HG03135 (cell line): ENCODE data around the gene GBX2.

Experiments used
- ATAC-seq: cut with Tn5 transposase; IDR thresholded peaks from one replicate; pipeline ENCODE4 v1.9.1; 2021; ENCODE audit warnings: mild to moderate bottlenecking, moderate library complexity; ENCODE audit not compliant: unreplicated experiment

Gene GBX2

DNA sequence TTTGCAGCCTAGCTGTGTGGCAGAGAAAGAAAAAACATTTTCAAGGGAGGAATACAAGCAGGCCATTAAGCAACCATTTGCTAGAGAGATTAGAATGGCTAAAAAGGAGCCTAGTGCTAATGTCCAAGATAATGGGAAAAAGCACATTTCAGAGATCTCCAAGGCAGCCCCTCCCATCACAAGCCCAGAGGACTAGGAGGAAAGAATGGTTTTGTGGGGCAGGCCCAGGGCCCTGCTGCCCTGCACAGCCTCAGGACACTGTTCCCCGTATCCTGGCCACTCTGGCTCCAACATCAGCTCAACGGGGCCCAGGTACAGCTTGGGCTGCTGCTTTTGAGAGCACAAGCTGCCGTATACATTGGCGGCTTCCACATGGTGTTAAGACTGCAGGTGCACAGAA lies 16.5 kb upstream of the GBX2 start:
- ATAC-seq = no peak

DNA sequence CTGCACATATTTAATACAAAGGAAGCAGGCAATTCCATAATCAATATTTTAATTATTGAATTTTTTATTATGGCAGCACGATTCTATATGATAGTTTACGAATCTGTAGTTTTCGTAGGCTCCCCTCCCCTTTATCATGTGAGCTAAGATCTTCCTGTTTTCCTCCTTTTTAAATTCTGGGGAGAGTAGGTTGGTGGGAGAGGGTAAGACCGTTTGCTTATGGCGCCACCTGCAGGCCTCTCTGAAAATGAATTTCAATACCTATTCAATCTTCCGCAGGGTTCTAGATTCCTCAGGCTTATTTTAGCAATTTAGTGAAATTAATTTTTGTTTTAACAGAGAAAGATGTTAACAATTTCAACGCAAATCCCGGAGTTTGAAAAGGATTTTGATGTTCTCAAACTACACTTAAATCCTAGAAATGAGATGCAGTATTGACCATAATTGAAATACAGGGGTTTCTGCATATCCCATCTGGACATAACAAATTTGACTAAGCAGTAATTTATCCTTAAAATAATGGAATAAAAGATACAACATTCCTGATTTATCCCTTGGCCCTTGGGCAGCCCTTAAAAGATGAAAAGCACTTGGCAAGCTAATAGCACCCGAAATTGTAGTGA lies 12.8 kb upstream of the GBX2 start:
- ATAC-seq = no peak

DNA sequence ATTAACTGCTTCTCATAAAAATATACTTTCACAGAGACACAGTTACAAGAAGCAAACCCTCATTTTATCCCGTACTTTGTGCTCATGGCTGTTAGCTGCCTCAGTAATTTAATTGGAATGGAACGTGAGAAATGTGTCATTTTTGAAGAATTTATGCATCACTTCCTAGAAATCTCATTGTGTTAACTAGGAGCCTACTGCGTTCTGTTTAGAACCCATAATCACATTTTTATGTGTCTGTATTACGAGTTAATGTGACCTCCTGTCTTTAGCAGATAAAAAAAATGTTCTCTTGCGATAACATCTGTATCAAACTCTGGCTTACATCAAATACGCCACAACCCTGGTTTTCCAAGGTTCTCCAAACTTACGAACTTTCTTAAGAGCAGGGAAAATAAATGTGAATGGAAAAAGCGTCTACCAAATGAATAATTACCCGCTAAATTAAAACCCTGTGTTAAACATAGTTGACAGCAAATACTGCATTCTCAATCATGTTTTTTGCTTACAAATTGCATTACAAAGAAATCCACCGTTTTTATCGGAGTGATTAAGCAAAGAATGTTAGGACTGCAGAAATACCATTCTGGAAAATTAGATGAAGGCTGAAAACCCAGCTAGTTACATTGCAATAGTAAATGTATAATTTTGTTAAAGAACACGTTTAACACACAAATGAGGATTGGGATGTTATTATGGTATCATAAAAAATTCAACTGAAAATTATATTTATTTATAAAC lies 12.1 kb upstream of the GBX2 start:
- ATAC-seq = no peak

DNA sequence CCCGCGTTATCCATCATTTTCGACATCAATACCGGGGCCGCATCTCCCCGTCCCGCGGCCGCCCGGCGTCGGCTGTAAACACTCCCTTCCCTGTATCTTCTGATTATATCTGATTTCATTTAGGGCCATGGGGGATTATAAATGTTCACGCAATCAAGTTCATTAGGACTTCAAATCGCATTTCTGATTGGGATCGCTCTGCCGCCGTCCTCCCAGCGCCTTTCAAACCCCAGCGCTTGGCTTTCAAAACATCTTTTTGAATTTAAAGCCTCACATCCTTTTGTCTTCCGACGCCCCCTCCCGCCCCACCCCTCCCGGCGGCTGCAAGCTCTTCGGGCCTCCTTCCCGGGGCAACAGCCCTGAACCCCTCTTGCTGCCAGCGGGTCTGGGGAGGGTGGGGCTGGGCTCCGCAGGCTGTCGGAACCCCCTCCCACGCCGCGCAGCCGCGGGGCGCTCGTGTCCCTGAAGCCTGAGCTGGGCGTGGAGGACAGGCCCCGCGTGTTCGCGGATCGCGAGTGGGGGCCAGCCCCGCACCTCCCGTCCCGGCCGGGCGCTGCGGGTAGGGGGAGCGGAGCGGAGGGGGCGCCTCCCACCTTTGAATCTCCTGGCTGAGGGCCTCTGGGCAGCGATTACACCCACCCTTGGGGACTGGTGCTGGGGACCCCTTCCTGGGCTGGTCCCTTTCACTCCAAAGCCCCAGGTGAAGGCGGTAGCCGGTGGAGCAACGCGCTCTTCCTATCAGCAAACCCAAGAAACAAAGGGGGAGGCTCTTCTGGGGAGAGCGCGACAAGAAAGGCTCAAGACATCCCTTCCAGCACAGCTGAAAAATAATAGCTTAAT lies 11.3 kb upstream of the GBX2 start:
- ATAC-seq = no peak

DNA sequence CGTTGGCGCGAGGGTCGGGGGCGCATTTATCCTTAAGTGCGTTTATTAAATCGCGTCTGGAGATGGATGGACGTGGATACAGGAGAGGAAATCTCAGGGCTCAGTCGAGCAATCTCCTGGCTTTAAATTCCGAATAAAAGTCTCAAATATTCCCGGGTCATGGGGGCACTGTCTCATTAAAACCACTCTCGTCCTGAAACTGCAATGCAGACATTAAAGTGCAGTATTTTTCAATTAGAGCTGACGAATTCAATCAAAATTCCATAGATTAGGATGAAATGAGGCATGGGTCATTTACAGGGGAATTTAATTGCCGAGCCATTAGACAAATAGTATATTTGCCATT lies 10.7 kb upstream of the GBX2 start:
- ATAC-seq = no peak

DNA sequence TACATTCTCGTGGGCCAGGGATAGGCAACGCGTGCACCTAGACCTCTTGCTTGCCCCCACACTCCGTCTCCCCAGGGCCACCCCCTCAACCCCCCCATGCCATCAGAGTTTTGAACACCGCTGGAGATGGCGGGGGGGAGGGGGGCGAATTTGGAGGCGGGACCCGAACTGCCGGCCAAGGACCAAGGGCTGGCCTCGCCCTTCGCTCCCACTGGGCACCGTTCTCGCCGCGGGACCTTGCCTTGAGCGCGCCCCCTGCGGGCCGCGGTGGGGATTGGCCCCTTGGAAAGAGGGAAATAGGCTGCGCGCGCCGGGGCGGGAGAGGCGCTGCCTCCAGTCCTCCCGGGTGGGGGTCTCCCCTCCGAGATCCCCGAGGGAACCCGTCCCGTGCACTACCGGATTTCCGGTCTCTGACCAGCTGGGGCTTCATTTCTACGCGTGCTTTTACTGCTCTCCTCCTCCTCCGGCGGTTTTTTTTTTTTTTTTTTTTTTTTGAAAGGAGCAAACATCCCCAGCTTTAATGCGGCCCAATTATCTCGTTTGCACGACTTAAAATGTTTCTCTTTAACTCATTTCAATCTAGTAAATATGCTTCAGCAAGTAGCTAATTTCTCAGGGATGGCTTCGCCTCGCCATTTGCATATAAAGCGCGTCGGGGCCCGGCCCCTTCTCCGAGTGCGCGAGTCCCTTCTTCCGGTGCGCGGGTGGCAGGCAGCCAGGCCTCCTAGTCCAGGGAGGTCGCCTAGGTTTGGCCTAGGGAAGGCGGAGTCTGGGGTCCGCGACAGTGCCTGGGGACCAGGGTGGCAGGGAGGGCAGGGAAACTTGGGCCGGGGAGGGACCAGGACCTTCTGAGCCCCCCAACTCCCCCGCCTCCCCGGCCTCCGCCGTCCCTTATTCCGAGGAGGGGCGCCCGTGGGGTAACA lies 10.0 kb upstream of the GBX2 start:
- ATAC-seq = no peak

DNA sequence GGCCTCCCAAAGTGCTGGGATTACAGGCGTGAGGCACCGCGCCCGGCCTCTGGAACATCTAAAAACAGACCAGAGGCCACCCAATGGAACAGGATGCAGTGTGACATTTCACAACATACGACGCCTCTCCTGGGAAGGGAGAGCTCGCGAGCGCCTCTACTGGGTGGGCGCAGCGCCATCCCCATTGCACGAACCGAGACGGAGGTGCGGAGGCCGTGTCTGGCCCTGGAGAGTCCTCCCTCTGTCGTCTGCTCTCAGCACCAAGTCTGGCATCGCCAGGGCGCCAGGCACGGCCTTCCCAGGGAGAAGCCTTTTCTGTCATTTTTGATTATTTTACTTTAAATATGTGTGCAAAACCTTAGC lies 9.4 kb upstream of the GBX2 start:
- ATAC-seq = no peak

DNA sequence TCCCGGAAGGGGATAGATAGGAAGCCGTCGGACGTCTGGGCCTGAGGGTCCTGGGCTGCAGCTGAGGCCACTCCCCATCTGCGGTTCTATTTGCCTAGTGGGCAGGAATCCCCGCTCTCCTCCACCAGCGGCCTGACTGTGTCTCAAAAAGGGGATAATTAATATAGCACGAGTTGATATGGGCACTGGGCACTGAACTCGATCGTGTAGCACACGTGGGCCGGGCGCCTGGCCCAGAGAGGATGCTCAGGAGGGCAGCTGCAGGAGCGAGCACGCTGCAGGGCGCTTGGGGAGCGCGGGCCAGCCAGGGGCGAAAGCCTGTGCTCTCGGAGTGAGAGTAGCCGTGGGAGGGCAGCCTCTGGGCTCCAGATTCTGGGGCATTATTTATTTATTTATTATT lies 8.8 kb upstream of the GBX2 start:
- ATAC-seq = no peak

DNA sequence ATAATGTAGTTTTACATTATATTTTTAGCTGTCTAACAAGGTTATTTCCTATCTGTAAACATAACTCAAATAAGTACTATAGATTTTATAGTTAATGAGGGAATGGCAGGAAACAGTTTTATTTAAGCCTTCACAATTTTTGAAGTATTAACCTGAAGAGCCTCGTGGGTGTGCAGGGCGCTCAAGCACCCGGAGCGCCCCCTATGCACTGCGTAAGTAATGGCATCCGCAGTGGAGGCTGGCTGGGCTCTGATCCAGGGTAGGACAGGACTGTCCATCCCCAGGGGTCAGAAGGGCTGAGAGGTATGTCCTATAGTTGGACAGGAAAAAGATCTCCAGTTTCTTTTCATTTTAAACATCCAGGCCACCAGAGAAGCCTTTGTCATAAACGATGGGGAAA lies 8.2 kb upstream of the GBX2 start:
- ATAC-seq = no peak

DNA sequence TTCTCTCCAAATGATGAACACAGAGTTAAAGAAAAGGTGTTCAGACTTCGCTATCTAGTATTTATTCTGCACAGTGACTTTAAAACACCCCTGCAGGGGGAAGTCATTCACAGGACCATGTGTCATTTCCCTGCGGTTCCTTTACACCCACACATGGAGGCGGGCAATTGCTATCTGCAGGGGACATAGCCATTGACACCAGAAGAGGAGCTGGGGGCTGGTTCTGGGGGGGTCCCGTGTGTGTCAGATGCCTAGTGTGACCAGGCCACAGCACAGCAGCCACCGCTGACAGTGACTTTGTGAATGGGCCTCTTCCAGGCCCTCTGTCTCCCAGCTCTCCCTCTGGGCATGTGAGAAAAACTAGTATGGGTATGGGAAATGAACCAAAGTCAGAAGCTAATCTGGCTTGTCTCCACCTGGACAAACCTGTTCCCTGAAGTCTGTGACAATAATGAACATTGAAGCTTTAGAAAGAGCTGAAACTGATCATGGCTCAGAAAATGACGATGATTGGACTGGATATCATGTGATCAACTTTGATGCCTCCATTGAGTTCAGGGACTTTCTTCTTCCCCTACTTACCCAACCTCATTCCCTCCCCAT lies 7.5 kb upstream of the GBX2 start:
- no peak for ATAC-seq

DNA sequence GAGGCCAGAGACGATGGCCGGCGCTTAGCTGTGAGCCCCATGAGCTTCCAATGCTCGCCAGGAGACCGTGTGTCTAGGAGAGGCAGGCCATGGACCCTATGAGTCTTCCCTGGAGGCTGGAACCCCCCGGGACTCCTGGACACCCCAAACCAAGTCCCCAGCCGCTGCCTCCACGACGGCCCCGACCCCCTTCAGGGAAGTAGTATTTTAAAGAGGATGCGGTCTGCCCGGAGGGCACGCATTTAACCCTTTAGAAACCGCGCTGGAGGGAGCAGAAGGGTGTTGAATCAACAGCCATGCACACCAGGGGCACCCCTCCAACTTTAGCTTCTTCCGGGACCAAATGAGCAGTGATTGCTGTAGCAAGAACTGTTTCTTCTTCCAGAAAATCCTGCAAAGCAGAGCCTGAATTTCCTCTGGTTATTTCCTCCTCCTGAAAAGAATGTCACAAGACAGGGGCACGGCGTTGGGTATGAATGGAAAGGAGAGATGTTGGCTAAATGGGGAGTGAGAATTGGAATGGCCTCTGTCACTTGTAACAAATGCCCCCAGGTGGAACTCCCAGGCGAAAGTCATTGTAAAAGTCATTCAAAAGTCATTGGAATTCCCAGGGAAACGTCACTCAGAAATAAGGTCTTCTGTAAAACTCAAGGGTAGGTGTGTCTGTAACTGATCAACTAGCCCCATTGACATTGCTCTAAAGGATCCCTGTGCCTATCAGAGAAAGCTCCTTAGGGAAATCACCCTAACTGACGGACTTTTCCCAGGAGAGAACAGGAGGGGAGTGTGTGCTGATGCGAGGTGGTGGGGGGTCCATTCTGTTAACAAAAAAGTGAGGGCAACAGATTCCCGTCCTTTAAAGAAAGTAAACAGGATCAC lies 5.8 kb upstream of the GBX2 start:
- ATAC-seq = no peak

DNA sequence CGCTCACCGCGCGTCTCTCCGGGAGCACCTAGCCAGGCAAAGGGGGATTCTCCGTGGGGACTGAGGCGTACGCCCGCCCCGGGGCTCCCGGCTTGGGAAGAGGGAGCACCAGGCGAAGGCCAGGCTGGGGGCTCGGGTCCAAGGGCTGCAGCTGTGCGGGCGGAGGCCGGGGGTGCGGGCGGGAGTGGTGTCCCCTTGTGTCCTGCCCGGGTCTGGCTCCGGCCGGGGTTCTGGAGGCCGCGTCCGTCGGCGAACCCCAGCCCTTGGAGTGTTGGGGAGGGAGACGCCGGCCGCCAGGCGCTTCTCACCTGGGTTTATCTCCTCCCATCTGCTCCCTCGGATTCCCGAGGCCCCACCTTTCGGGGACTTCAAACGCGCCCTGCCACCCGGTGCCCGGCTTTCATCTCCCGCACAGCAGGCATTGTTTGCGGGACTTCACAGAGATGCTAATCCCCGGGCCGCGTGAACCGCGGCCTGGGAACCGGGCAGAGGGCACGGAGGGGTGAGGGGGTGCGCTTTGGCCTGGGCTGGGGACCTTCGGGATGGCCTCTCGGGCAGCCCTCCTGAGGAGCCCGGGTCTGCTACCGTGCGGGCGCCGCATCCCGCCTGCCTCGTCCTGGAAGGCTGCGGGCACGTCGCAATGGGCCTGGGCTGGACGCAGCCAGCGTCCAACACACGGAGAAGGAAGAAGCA lies 5.0 kb upstream of the GBX2 start:
- ATAC-seq = no peak

DNA sequence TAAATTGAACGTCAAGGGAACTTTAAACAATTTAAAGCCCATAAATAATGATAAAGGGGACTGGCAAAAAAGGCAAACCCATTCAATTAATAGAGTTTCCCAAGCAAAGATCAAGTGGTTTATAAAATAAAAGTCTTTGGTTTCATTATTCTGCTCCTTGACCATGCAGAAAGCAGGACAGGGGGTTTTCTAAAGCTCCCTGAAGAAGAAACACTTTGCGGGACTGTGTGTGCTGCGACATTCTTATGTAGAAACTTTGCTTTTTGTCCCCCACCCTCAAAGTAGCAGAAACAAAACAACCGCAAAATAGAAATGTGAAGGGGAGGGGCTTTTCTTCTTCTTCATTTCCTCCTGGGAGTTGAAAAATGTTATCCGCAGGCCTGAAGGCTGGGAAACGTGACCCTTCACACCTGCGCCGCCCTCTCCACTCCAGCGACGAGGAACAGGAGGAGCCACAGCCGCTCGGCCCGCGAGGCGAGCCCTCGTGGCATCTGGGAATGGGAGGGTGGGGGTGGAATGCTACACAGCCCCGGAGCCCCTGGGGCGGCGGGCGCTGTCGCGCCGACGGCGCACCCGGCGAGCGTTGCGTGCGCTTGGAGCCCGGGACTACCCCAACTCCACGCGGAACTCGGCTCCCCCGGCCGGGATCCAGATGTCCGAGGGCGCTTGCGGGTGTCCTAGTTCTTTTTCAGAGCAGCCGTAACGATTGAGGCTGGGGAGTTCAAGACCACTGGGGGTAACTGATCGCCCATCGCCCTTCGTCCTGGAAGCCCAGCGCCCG lies 4.3 kb upstream of the GBX2 start:
- ATAC-seq = no peak

DNA sequence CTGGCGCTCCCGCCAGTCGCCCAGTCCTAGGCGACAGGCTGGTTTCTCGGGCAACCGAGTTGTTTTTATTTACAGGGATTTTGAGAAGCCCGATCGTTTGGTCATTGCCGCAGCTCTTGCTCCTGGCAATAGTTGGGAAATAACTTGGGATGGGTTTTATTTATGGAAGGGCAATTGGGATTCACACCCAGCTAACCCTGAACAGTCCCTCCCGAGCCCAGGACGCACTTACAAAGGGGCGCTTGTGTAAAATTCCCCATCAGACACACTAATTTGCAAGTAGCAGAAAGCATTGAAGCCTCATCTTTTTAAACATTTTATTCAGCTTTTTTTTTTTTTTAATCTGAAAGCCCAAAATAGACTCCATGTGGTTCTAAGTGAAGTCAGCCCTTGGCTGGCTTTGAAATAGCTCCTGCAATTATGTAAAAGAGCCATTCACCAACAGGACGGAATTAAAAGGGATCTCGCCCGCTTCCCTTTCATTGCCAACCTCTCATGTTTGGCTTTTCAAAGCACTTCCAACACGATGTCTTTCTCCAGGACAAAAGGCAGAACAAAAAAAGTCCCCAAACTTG lies 3.6 kb upstream of the GBX2 start:
- ATAC-seq = no peak

DNA sequence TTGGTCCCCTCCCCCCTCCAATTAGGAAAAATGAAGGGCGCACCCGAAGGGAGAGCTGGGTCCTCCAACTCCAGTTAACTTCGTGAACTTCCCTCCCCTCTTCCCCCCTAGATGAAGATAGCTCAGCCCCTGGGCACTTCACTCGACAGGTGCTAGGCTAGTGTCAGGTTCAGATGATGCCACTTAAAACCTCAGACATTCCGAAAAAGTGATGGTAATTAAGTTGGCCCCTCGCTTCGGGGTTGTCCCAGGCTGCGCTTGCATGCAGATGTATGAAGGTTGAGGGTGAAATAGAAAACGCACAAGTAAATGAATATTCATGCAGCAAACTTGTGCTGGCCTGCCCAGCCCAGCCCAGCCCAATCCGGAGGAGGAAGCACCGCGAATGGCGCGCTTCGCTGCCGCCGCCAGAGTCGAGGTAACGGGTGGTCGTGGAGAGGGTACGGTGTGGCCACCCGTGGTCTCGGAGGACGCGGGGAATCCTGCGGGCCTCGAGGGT lies 3.0 kb upstream of the GBX2 start:
- no peak for ATAC-seq

DNA sequence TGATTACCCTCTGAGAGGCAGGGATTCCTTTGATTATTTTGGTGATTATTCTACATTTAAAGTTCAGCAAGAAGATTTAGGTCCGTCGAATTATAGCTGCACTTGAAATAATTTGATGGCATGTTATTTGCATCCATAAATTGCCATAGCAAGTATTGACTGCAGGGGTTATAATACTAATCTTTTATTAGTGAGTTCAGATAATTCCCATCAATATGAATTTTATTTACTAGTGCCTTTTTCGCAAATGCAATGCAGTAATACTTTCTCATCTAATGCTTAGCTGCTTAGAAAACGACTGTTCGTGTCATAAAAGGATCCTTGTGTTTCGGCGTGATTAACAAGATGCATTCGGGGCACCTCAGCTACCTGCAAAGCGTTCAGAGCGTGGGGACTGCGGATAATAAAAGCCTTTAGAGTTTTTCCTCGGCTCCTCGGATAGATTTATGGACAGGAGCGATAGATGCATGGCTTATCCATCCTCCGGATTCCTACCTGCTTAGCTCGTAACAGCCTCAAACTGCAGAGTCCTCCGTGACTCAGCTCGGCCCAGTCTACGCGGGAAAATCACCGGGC lies 2.5 kb upstream of the GBX2 start:
- ATAC-seq = no peak

DNA sequence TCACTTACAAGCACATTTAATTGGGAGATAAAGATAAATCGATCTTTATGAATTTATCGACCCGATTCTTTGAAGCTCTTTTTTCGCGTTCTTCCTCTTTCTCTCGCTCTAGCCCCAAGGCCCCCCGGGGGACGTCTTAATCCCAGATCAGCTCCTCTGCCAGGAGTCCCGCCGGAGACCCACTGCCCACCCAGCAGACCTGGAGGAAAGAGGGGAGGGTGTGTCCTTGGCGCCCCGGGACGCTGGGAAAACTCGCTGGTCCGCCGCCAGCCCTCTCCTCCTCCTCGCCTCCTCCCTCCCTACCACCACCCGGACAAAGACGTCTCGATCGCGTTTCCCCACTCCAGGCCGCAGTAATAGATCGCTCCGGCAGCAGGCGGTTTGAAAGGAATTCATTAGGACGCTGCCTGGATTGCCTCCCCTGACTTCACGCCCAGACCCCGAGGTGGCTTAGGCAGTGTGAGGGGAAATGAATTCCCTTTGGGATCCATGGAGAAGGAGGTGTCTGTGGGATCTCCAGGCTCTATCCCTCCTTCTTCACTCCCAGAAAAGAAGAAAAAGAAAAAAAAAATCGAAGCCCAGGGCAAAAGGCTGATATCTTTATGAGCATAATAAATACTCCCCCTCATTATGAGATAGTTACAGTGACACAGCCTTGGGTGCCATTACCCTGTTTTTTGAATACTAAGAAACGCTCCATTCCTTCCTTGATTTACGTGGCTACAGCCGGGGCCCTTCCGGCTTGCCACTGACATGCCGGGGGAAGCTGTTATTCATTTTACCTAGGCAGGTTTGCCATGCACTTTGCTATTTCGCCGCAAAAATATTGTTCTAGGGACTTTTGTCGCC lies 1.8 kb upstream of the GBX2 start:
- no peak for ATAC-seq
